ENCODE data around the gene NRG2. TPM values are rescaled to one million over a fixed set of nuclear protein-coding genes. Genes with fewer than 3 reads are reported as not detected.

NRG2 gene
- polyA plus RNA-seq, 1 experiment, result not detected

DNA sequence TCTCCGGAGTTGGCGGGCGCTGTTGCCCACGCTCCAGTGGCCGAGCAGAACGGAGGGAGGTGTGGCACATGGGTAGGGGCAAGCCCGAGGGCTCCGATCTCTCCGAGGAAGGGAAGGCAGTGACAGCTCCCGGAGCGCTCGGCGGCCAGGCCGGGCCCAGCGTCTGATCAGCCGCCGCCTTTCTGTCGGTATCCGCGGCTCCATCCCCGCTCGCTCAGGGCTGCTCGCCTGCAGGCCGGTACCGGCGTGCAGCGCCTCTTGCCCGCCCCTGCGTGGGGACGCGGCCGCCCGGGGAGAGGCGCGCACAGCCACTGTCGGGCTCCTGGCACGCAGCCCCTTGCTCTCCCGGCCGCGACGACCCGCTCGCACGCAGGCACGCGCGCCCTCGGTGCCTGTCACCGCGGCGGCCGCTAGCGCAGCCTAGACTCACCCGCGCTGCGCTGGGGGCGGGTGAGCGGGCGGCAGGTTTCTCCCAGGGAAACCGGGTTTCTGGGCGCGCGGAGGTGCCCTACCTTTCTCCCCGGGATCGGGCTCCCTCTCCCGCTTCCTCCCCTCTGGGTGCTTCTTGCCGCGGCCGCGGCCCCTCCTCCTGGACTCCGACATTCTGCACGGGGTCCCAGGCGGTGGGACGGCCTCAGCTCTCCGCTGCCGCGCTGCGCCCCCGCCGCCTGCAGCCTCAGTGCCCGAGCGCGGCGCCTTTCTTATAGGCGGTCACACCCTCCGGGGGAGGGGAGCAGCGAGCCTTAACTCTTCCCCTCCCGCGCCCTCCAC, 139.1 kb downstream of the NRG2 start:
- POLR2A ChIA-PET, result no interaction called here
- DNase-seq (ENCODE audit: low read depth), result no peak
- no peaks in the 10 kb centered on the region for H3K36me3 ChIP-seq (ENCODE audit: control insufficient read depth, insufficient read depth, low read length)
- CTCF ChIA-PET, result no interaction called here
- H3K4me3 ChIP-seq (ENCODE audit: low read depth, low read length), result no peak overlapping the region
- H3K27me3 ChIP-seq (ENCODE audit: control insufficient read depth, insufficient read depth, low read length), result peaks cover 51% of the 10 kb centered on the region
- TF ChIP-seq, protein P1, sequence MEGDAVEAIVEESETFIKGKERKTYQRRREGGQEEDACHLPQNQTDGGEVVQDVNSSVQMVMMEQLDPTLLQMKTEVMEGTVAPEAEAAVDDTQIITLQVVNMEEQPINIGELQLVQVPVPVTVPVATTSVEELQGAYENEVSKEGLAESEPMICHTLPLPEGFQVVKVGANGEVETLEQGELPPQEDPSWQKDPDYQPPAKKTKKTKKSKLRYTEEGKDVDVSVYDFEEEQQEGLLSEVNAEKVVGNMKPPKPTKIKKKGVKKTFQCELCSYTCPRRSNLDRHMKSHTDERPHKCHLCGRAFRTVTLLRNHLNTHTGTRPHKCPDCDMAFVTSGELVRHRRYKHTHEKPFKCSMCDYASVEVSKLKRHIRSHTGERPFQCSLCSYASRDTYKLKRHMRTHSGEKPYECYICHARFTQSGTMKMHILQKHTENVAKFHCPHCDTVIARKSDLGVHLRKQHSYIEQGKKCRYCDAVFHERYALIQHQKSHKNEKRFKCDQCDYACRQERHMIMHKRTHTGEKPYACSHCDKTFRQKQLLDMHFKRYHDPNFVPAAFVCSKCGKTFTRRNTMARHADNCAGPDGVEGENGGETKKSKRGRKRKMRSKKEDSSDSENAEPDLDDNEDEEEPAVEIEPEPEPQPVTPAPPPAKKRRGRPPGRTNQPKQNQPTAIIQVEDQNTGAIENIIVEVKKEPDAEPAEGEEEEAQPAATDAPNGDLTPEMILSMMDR (IDR thresholded peaks at IDR 0.05; ENCODE audit: insufficient read depth, low read depth, low read length), result no peak

DNA sequence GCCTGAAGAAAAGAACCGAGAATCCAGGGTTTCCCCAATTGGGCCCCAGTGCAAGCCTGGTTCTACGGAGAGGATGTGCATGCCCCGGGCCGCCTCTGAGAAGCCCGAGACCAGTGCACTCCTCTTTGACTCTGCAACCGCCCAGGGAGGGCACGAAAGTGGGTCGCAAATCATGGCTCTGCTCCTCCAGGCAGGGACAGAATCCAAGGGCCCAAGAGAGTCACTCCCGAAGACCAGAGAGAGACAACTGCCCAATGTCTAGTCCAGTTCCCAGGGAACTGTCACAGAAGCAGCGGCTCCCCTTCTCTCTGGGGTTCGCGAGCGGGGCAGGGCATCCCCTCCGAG, 139.7 kb downstream of the NRG2 start:
- Histone ChIP-seq H3K4me3 (ENCODE audit: low read depth, low read length) (no peak overlapping the region), H3K36me3 (ENCODE audit: control insufficient read depth, insufficient read depth, low read length) (no peaks in the 10 kb centered on the region), H3K27me3 (ENCODE audit: control insufficient read depth, insufficient read depth, low read length) (peaks cover 51% of the 10 kb centered on the region)
- TF ChIP-seq, protein P1 (IDR thresholded peaks at IDR 0.05; ENCODE audit: insufficient read depth, low read depth, low read length), result no peak
- CTCF ChIA-PET, result no interaction called here
- no peak for DNase-seq (ENCODE audit: low read depth)
- POLR2A ChIA-PET, result no interaction called here

DNA sequence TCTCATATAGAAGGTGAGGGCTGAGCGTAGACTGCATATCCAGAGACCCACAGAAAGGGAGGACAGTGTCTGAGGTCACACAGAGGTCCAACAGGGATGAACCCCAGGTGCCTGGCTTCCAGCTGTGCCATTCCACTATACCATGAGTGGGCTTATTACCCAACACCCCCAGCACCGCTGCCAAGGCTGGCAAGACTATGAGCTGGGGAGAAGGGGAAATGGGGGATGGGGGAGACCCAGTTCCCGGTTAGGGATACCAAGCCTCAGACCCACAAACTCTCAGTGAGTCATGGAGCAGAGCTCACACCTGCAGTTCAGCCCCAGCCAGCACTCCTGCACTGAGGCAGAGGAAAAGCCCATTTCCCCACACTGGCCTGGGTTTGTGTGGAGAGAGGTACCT, 141.1 kb downstream of the NRG2 start:
- ChIA-PET CTCF (no interaction called here), POLR2A (no interaction called here)
- Histone ChIP-seq H3K4me3 (ENCODE audit: low read depth, low read length) (no peak overlapping the region), H3K27me3 (ENCODE audit: control insufficient read depth, insufficient read depth, low read length) (peaks cover 46% of the 10 kb centered on the region), H3K36me3 (ENCODE audit: control insufficient read depth, insufficient read depth, low read length) (no peaks in the 10 kb centered on the region)
- TF ChIP-seq, protein P1 (IDR thresholded peaks at IDR 0.05; ENCODE audit: insufficient read depth, low read depth, low read length), result no peak
- DNase-seq (ENCODE audit: low read depth), result no peak

DNA sequence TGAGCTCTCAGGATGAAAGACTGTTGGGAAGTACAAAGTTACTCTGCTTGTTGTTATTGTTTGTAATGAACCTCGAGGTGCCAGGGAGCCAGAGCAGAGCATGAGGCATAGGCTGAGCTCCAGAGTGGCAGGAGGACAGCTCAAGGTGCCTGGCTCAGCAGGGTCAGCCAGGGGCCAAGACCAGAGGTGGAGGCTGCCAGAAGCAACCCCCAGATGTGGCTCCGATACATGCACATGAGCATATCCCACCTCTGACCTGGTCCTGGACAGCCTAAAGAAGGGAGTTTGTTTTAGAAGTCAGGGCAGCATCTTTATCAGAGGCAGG, 141.9 kb downstream of the NRG2 start:
- CTCF ChIA-PET, result no interaction called here
- no peak overlapping the region for H3K4me3 ChIP-seq (ENCODE audit: low read depth, low read length)
- TF ChIP-seq, protein P1 (IDR thresholded peaks at IDR 0.05; ENCODE audit: insufficient read depth, low read depth, low read length), result no peak
- POLR2A ChIA-PET, result no interaction called here
- H3K27me3 ChIP-seq (ENCODE audit: control insufficient read depth, insufficient read depth, low read length), result peaks cover 48% of the 10 kb centered on the region
- H3K36me3 ChIP-seq (ENCODE audit: control insufficient read depth, insufficient read depth, low read length), result no peaks in the 10 kb centered on the region
- no peak for DNase-seq (ENCODE audit: low read depth)

DNA sequence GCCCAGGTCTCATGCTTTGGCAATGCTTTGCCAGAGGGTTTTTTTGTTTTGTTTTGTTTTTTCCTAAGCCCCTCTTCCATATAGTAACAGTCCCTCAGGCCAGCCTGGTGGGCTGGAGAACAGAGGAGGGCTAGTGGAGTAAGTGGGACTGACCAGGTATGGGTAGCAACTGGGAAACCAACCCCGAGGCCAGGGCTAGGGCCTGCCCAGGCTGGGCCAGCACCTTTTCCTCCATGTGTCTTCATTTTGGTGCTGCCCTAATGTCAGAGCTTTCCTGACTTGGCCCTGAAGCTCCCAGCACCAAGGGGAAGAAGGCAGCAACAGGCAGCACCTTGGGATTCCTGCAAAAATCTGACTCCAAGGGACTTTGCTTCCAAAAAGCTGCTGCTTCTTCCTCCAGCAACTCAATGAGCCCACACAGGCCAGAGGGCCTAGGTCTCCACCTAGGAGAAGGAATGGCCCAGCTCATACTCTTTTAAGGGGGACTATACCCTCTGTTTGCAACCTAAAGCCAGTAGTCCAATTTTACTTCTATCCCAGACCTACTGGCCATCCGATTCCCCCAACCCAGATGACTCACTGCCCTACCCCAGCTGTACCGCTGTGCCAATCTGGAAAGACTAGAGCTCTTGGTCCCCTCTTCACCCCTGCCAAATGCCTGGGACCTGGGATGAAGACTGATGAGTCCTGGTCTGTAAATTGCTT, 142.4 kb downstream of the NRG2 start:
- CTCF ChIA-PET, result interaction anchor here (1.0 kb wide), 1 partner anchor 113 kb away, joined by 3 read pairs; no protein-coding TSS in a partner anchor
- DNase-seq (ENCODE audit: low read depth), result no peak
- POLR2A ChIA-PET, result no interaction called here
- Histone ChIP-seq H3K36me3 (ENCODE audit: control insufficient read depth, insufficient read depth, low read length) (no peaks in the 10 kb centered on the region), H3K27me3 (ENCODE audit: control insufficient read depth, insufficient read depth, low read length) (peaks cover 47% of the 10 kb centered on the region), H3K4me3 (ENCODE audit: low read depth, low read length) (no peak overlapping the region)
- TF ChIP-seq, protein P1 (IDR thresholded peaks at IDR 0.05; ENCODE audit: insufficient read depth, low read depth, low read length), result no peak

Data from BJ (cell line).